GM12878 (cell line): ENCODE data around the gene AMN1. TPM values are rescaled to one million over a fixed set of nuclear protein-coding genes. Genes with fewer than 3 reads are reported as not detected.

Experiments
- ATAC-seq: fragments of 200-7000 bp; cut with Tn5 transposase; 3 replicates; pipeline ENCODE4 v1.9.1; 2020; ENCODE audit warnings: mild to moderate bottlenecking, moderate library complexity
- BruUV-seq: library from RNA; stranded (reverse); fragments of 400-500 nt; replicated peaks from 2 replicates; lab custom pipeline; 2021; lab: Mats Ljungman, UMichigan
- CTCF ChIA-PET: fragments of 300-600 bp; sonication (Branson Sonifier 250); formaldehyde crosslinking; extraction: SDS; loops from one replicate; lab custom pipeline; 2021; ENCODE audit warnings: inconsistent platforms; lab: Yijun Ruan, JAX
- POLR2A ChIA-PET: fragments of 350-600 bp; formaldehyde crosslinking; extraction: SDS; loops from one replicate; lab custom pipeline; 2021; ENCODE audit warnings: inconsistent platforms; lab: Charles Lee
- RAD21 ChIA-PET: fragments of 300-600 bp; sonication (Branson Sonifier 250); formaldehyde crosslinking; loops from one replicate; lab custom pipeline; 2023; ENCODE audit warnings: antibody characterized with exemption; ENCODE audit not compliant: unreplicated experiment; lab: Charles Lee
- SMC1A ChIA-PET: fragments of 300-600 bp; sonication (Branson Sonifier 250); formaldehyde crosslinking; loops from one replicate; lab custom pipeline; 2023; ENCODE audit not compliant: unreplicated experiment, uncharacterized antibody; lab: Charles Lee
- DNase-seq: peaks from one replicate; pipeline ENCODE4 v3.0.0-alpha.2; 2011; ENCODE audit warnings: low read depth, low spot score
- FAIRE-seq: peaks from 3 replicates; lab custom pipeline; 2011; peaks lifted over from hg19 to GRCh38; lab: Jason Lieb, UNC
- H2AFZ ChIP-seq: 2 replicates; pipeline ENCODE4 v1.6.0; 2011; ENCODE audit warnings: low read depth, low read length, control low read depth; ENCODE audit not compliant: control insufficient read depth
- H3K27ac ChIP-seq: 2 replicates; pipeline ENCODE4 v1.5.1; 2011; ENCODE audit warnings: control low read depth; ENCODE audit not compliant: control insufficient read depth, insufficient read depth
- H3K27me3 ChIP-seq, 2 experiments: replicated peaks in 1 of 2; 2 replicates each; pipeline versions ENCODE4 v1.6.0 to v1.6.1; 2011; ENCODE audit warnings: low read length in 1 of 2; ENCODE audit not compliant: control insufficient read depth in 2 of 2, insufficient read depth in 2 of 2
- H3K36me3 ChIP-seq, 2 experiments: 2 replicates each; pipeline ENCODE4 v1.5.1; 2011; ENCODE audit warnings: low read length in 1 of 2; ENCODE audit not compliant: control insufficient read depth in 2 of 2, insufficient read depth in 2 of 2
- H3K4me1 ChIP-seq: 2 replicates; pipeline ENCODE4 v1.6.1; 2011; ENCODE audit warnings: mild to moderate bottlenecking, low read length, moderate library complexity, mixed read lengths; ENCODE audit not compliant: control insufficient read depth, insufficient read depth
- H3K4me2 ChIP-seq: 2 replicates; pipeline ENCODE4 v1.6.0; 2011; ENCODE audit warnings: control low read depth; ENCODE audit not compliant: control insufficient read depth, insufficient read depth
- H3K4me3 ChIP-seq: fragments of 200-600 bp; sonication (generic); 2 replicates; pipeline ENCODE4 v1.5.1; 2016
- H3K79me2 ChIP-seq: 2 replicates; pipeline ENCODE4 v1.6.0; 2011; ENCODE audit warnings: low read length; ENCODE audit not compliant: control insufficient read depth, insufficient read depth
- H3K9ac ChIP-seq: 2 replicates; pipeline ENCODE4 v1.8.0; 2011; ENCODE audit warnings: low read length, control low read depth, mixed read lengths; ENCODE audit not compliant: control insufficient read depth, insufficient read depth
- H3K9me3 ChIP-seq: replicated peaks from 3 replicates; pipeline ENCODE4 v1.5.1; 2011; ENCODE audit warnings: mild to moderate bottlenecking, low read length; ENCODE audit not compliant: control insufficient read depth, insufficient read depth
- H4K20me1 ChIP-seq: 2 replicates; pipeline ENCODE4 v1.6.0; 2011; ENCODE audit not compliant: control insufficient read depth, insufficient read depth
- CBFB ChIP-seq: IDR thresholded peaks from 2 replicates; pipeline ENCODE4 v1.6.1; 2016; ENCODE audit warnings: antibody characterized with exemption, low read depth
- CTCF ChIP-seq, 3 experiments: IDR thresholded peaks in 2 of 3; conservative IDR thresholded peaks in 1 of 3; 2 replicates each; pipeline ENCODE4 v1.5.1; 2011; ENCODE audit warnings: low read depth in 3 of 3, low read length in 3 of 3, mild to moderate bottlenecking in 3 of 3, control low read depth in 2 of 3, moderate library complexity in 2 of 3, inconsistent platforms in 1 of 3, mixed read lengths in 1 of 3; ENCODE audit not compliant: control insufficient read depth in 2 of 3, insufficient read depth in 1 of 3; ENCODE audit errors: extremely low read depth in 1 of 3
- HDGF ChIP-seq: fragments of 450-650 bp; IDR thresholded peaks from 2 replicates; pipeline ENCODE4 v1.6.1; 2016; ENCODE audit warnings: antibody characterized with exemption
- IKZF1 ChIP-seq: fragments of 450-650 bp; conservative IDR thresholded peaks from 2 replicates; pipeline ENCODE4 v1.6.1; 2017; ENCODE audit warnings: antibody characterized with exemption, mild to moderate bottlenecking
- MEF2B ChIP-seq: fragments of 450-650 bp; IDR thresholded peaks from 2 replicates; pipeline ENCODE4 v1.6.1; 2018; ENCODE audit warnings: mild to moderate bottlenecking, moderate library complexity; ENCODE audit not compliant: partially characterized antibody, poor library complexity, severe bottlenecking
- NFYA ChIP-seq: IDR thresholded peaks from 2 replicates; pipeline ENCODE4 v1.6.1; 2011; ENCODE audit warnings: low read depth, mild to moderate bottlenecking, low read length, improper control_type of control experiment, borderline replicate concordance
- NRF1 ChIP-seq: conservative IDR thresholded peaks from 2 replicates; pipeline ENCODE4 v1.6.1; 2011; ENCODE audit warnings: mild to moderate bottlenecking, low read depth, low read length, improper control_type of control experiment
- PAX5 ChIP-seq: IDR thresholded peaks from 2 replicates; pipeline ENCODE4 v1.6.1; 2011; ENCODE audit warnings: low read depth, low read length, borderline replicate concordance
- RB1 ChIP-seq: fragments of 450-650 bp; formaldehyde crosslinking; IDR thresholded peaks from 2 replicates; pipeline ENCODE4 v1.6.1; 2017; ENCODE audit warnings: mild to moderate bottlenecking, borderline replicate concordance
- REST ChIP-seq: IDR thresholded peaks from 2 replicates; pipeline ENCODE4 v1.6.1; 2012; ENCODE audit warnings: mild to moderate bottlenecking, low read depth, low read length
- SMAD5 ChIP-seq: IDR thresholded peaks from 2 replicates; pipeline ENCODE4 v1.6.1; 2016; ENCODE audit warnings: antibody characterized with exemption, low read depth
- SMARCA5 ChIP-seq: fragments of 450-650 bp; IDR thresholded peaks from 2 replicates; pipeline ENCODE4 v1.6.1; 2017; ENCODE audit warnings: mild to moderate bottlenecking
- SPI1 ChIP-seq: IDR thresholded peaks from 2 replicates; pipeline ENCODE4 v1.6.1; 2011; ENCODE audit warnings: low read depth, mild to moderate bottlenecking, low read length, moderate library complexity, borderline replicate concordance; ENCODE audit not compliant: insufficient read depth
- SUZ12 ChIP-seq: fragments of 200-600 bp; sonication (generic); IDR thresholded peaks from one replicate; pipeline ENCODE4 v1.6.1; 2018; ENCODE audit warnings: antibody characterized with exemption, mild to moderate bottlenecking; ENCODE audit not compliant: unreplicated experiment
- TCF3 ChIP-seq: IDR thresholded peaks from 2 replicates; pipeline ENCODE4 v1.6.1; 2012; ENCODE audit warnings: low read depth, mild to moderate bottlenecking, low read length, borderline replicate concordance; ENCODE audit not compliant: insufficient read depth
- USF1 ChIP-seq: IDR thresholded peaks from 2 replicates; pipeline ENCODE4 v1.6.1; 2011; ENCODE audit warnings: borderline replicate concordance, low read depth, mild to moderate bottlenecking, moderate library complexity, mixed read lengths, low read length; ENCODE audit not compliant: insufficient read depth; ENCODE audit errors: extremely low read length
- USF2 ChIP-seq: IDR thresholded peaks from 2 replicates; pipeline ENCODE4 v1.6.1; 2011; ENCODE audit warnings: low read depth, low read length, improper control_type of control experiment, borderline replicate concordance
- WGBS: methylation state at CpG from one replicate; pipeline ENCODE4 v1.1.6; 2016; ENCODE audit warnings: low lambda C conversion rate; ENCODE audit not compliant: insufficient replicate concordance, insufficient coverage; ENCODE audit errors: missing lambda C conversion rate; 5-methylcytosine and 5-hydroxymethylcytosine counted together
- in situ Hi-C: fragments of 300-500 bp; cut with MboI; formaldehyde crosslinking; loops from 9 replicates; pipeline ENCODE4 v1.14.3; 2018; ENCODE audit warnings: mixed read lengths
- intact Hi-C: fragments of 100-400 bp; cut with micrococcal nuclease; formaldehyde crosslinking; loops from one replicate; pipeline ENCODE4 v1.14.2; 2022; ENCODE audit not compliant: unreplicated experiment
- polyA plus RNA-seq, 11 experiments: library from polyadenylated mRNA; depleted of rRNA in 4 of 11; unstranded in 6 of 11; stranded (reverse) in 5 of 11; fragments of >200 nt; fragmentation: Nextera tagmentation in 4 of 11; fragmentation: Illumina TruSeq in 1 of 11; extraction: Ambion mirVana in 4 of 11; extraction: Trizol in 1 of 11; gene quantifications; 1 replicate in 1 of 11; 2 replicates in 10 of 11; pipeline versions ENCODE4 v1.2.1 to v1.2.3, GENCODE V29; 2011 to 2016; ENCODE audit warnings: inconsistent platforms in 2 of 11, missing spikeins in 2 of 11, low read depth in 1 of 11
- total RNA-seq, 4 experiments: library from RNA; depleted of rRNA in 3 of 4; stranded (reverse); fragments of >200 nt in 3 of 4; fragmentation: Illumina TruSeq in 1 of 4; extraction: Trizol in 1 of 4; gene quantifications; 2 replicates each; pipeline versions ENCODE4 v1.2.1 to v1.2.3, GENCODE V29; 2013 to 2021

Gene AMN1
- total and polyA plus RNA-seq, 10 of the 15 experiments (the other 5 are each of a cell fraction or from before 2014, with no cell fraction given), result 5.4 to 19.3 (median 9.3) TPM

- DNase-seq, result peak; percentile 57
- in situ Hi-C loops (no loop called here), intact Hi-C loops (no loop called here)
- Histone ChIP-seq H4K20me1 (no peaks in the 10 kb centered on the region), H3K4me1 (peaks cover 14% of the 10 kb centered on the region), H3K4me3 (no peak overlapping the region), H2AFZ (peak overlapping the region; percentile 20), H3K27ac (peak overlapping the region; percentile 1; the same call in 1 of the 2 replicates), H3K4me2 (peak overlapping the region; percentile 27; the same call in 1 of the 2 replicates), H3K36me3 (no peaks in the 10 kb centered on the region), H3K9ac (no peak overlapping the region), H3K9me3 (no peaks in the 10 kb centered on the region), H3K27me3 (no peaks in the 10 kb centered on the region), H3K79me2 (no peaks in the 10 kb centered on the region)
- WGBS, result 40% methylated on average over 2 of the region's 2 CpGs
- SMC1A ChIA-PET, result interaction anchor here (0.7 to 4.5 kb wide), 12 partner anchors 8 to 186 kb away, joined by 3 to 25 read pairs (median 4); no protein-coding TSS in a partner anchor
- ATAC-seq, result peak; percentile 92
- no peak for FAIRE-seq
- CTCF ChIA-PET, result interaction anchor here (1.2 to 2.3 kb wide), 5 partner anchors 9 to 91 kb away, joined by 3 to 7 read pairs (median 3); no protein-coding TSS in a partner anchor
- BruUV-seq, result no TSS peak
- POLR2A ChIA-PET, result interaction anchor here (0.9 to 3.1 kb wide), 4 partner anchors 9 to 24 kb away, joined by 4 to 13 read pairs (median 6); no protein-coding TSS in a partner anchor
- RAD21 ChIA-PET, result interaction anchor here (0.5 to 3.7 kb wide), 9 partner anchors 10 to 121 kb away, joined by 3 to 16 read pairs (median 4); no protein-coding TSS in a partner anchor
- no peak for TF ChIP-seq CBFB
- TF ChIP-seq USF2, result no peak
- no peak for TF ChIP-seq HDGF
- peak; percentile 88 for TF ChIP-seq MEF2B
- no peak for TF ChIP-seq USF1
- no peak for TF ChIP-seq SUZ12
- no peak for TF ChIP-seq REST
- TF ChIP-seq RB1, result no peak
- no peak for TF ChIP-seq TCF3
- no peak for TF ChIP-seq NRF1
- peak; percentile 73; the same call in 1 of the 2 replicates for TF ChIP-seq SPI1
- no peak for TF ChIP-seq PAX5
- no peak for TF ChIP-seq SMAD5
- no peak for TF ChIP-seq SMARCA5
- no peak for TF ChIP-seq NFYA
- peak; percentile 36; the same call in 1 of the 2 replicates for TF ChIP-seq IKZF1
- TF ChIP-seq CTCF (IDR thresholded peaks at IDR 0.05 in 2 of 3, conservative IDR thresholded peaks at IDR 0.05 in 1 of 3; ENCODE audit: control insufficient read depth in 2 of 3, extremely low read depth in 1 of 3, insufficient read depth in 1 of 3, low read depth in 3 of 3, low read length in 3 of 3), result no peak
These were observed 45.0 kb upstream of the AMN1 start for GRCh38 chr12:31773867-31774266.
